ENCODE data around the gene SOX10.
"Not testable (repeated sequence)": the region's sequence is repeated elsewhere in the genome, so short reads cannot be mapped to it uniquely, and the experiment has no call there.

The SOX10 gene

DNA sequence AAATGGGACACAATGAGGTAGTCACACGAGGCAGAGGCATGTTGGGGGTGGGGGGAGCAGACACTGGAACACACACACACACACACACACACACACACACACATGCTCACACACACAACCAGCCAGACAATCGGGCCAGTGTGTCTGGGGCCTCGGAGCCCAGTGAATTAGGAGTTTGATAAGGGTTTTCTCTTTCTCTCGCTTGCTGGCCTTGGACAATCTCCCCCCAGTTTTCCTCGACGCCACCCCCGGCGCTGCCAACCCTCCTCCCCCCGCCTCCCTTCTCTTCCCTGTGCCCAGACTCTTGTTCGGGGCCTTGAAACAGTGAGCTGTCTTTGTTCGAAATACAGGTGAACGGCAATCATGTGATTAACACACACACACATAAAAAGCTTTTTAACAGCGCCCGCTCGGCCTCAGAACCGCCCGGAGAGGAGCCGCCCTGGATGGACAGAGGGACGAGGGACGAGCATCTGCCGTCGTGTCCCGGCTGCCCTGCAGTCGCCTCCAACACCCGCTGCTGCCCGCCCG is 1.5 kb upstream of the SOX10 start:
- DNase-seq: no peak

DNA sequence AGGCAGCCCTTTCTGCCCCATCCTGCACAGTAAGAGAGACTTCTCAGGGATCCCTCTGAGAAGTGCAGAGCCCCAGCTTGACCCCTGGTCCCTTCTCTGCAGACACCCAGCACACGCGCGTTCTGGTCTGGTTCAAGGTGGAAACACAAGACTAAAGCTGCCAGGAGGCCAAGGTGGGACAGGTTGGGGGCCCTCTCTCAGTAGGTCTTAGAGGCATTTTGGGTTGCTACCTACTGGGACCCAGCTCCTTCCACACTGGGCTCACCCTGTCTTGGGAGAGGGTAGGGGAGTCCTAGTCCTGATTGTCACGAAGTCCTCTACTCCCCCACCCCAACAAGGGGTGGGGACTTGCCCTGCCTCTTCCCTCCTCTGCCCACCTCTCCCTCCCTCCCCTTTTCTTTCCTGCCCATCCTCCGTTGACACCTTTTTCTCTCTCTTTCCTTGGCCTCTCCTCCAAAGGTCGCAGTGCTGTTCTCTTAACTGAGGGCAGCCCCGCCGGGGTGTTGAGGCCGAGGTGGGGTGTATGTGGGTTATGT is 763 bp upstream of the SOX10 start:
- DNase-seq: no peak

DNA sequence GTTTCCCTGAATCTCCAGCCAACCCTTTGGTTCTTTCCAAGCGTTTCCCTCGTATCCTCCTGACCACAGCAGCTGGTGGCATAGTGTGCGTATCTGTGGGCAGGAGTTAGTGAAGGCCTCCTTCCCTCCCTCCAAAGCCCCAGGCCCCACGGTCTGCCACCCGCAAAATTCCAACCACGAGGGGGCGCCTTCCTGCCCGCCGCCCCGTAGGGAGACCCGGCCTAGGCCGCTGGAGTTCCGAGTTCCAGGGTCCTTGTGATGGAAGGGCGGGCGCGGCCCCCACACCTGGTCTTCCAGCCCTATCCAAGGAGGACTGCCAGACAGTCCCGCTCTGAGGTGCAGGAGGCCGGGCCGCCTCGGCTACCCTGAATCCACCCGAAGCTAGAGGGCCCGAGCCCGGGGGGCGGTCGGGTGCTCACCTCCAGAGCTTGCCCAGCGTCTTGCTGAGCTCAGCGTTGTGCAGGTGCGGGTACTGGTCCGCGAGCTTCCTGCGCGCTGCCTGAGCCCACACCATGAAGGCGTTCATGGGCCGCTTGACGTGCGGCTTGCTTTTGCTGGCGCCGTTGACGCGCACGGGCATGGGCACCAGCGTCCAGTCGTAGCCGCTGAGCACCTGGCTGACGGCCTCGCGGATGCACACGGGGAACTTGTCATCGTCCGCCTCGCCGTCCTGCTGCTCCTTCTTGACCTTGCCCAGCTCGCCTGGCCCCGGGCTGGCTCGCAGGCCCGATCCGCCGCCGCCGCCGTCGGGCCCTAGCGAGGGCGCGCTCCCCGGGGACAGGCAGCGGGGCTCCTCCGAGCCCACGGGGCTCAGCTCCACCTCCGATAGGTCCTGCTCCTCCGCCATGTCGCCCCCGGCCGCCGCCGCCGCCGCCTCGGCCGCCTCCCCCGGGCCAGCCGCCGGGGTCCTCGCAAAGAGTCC is 1.2 kb downstream of the SOX10 start:
- no peak for DNase-seq

DNA sequence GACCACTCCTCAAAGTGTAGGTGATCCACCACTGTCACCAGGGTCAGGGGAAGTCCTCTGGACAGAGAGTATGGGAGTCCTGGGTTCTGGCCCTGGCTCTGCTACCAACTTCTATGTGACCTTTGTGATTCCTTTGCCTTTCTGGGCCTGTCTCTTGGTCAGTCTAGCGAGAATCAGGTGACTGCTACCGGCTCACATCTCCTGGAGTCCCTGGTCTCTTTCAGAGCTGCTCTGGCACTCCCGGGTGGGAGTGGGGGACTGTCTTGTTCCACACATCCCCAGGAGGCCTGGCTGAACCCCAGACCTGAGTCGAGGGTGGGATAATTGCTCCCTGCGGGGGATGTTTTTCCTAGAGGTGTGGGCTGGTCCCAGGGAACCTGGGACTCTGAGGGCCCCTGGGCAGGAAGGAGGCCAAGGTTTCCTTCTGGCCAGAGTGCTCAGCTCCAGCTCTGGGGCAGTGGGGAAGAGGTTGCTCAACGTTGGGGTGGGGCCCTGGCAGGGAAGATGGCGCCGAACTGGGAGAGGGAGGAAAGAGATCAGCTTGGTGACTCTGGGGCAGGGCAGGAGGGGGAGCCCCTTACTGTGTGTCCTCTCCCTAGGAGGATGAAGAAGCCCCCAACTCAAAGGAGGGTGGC is 2.1 kb downstream of the SOX10 start:
- no peak for DNase-seq

DNA sequence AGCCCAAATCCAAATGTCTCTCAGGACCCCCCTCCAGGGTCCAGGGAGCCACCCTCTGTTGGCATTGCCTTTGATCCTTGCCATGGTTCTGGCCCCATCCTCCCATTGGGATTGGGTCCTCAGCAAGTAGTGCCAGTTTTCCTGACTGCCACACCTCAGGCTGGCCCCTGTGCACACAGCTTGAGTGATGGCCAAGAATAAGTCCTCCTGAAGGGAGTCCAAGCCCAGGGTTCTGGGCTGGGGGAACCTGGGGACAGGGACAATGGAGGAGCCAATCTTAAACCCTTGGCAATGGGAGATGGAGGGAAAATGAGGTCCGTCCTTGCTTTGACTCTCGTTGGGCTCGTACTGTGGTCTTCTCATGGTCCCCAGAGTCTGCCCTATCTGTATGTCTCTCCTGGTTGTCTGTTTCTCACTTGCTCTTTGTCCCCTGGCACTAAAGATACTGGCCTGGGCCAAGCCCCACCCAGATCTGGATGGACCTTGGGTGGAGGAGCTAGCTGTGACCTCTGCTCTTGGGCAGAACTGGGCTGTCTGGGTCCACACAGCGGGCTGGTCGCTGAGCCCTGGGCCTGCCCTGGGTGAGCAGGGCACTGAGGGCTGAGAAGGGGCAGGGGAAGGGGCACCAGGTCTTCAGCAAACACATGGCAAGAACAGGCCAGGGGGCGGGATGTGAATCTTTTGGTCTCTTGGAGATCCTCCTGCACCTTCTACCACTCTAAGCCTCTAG is 2.9 kb downstream of the SOX10 start:
- DNase-seq: no peak

DNA sequence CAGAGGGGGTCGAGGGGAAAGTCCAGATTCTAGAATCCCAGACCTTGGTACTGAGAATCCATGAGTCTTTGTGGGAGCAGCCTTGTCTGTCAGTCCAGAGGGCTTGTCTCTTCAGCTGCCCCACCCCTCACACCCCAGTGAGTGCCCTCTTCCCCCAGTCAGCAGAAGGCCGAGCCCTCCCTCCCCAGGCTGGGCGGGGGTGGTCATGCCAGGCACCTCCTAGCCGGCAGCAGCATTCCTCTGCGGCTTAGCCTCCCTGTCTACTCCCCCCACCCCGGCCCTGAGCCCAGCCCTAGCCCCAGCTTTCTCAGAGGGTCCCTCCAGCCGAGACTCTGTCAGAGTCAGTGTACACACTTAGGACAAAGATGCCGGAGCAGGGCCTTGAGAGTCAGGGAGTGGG is 4.6 kb downstream of the SOX10 start:
- DNase-seq: no peak

DNA sequence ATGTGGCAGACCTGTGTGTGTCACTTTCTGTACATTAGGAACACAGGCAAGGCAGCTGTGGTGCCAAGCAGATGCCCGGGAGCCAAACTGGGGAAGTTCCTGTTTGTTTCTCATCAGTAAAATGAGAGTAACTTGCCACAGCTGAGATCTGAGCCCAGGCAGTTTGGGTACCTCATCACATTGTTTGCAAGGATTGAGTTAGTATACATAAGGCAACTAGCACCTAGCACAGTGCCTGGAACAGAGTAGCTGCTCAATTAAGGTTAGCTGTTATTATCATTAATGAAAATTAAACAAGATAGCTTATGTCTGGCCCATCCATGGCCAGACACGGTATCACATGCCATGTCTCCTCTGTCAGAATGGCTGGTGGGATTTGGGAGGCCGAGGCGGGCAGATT is 7.8 kb downstream of the SOX10 start:
- DNase-seq: no peak

DNA sequence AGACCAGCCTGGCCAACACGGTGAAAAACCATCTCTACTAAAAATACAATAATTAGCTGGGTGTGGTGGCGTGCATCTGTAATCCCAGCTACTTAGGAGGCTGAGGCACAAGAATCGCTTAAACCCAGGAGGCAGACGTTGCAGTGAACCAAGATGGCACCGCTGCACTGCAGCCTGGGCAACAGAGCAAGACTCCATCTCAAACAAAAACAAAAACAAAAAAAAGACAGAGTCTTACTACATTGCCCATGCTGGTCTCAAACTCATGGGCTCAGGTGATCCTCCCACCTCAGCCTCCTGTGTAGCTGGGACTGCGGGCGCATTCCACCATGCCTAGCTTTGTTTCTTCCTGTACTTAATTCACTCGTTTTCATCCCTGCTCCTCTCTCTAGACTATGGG is 8.3 kb downstream of the SOX10 start:
- DNase-seq: not testable (repeated sequence)

DNA sequence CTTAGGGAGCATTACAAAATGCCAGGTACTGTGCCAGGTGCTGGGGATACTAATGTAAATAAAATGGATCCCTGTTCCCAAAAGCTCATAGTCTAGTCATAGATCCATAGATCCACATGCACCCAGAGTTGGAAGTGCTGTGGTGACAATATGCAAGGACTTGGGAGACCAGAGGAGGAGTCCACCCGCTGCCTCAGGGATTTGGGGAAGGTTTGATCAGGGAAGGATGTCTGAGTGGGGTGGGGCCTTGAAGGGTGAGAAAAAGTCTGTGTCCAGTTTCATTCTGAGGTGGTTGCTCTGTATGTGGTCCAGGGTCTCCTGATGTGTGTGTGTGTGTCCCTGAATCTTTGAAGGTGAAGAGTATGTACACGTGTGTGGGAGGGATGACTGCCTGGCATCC is 9.2 kb downstream of the SOX10 start:
- no peak for DNase-seq

DNA sequence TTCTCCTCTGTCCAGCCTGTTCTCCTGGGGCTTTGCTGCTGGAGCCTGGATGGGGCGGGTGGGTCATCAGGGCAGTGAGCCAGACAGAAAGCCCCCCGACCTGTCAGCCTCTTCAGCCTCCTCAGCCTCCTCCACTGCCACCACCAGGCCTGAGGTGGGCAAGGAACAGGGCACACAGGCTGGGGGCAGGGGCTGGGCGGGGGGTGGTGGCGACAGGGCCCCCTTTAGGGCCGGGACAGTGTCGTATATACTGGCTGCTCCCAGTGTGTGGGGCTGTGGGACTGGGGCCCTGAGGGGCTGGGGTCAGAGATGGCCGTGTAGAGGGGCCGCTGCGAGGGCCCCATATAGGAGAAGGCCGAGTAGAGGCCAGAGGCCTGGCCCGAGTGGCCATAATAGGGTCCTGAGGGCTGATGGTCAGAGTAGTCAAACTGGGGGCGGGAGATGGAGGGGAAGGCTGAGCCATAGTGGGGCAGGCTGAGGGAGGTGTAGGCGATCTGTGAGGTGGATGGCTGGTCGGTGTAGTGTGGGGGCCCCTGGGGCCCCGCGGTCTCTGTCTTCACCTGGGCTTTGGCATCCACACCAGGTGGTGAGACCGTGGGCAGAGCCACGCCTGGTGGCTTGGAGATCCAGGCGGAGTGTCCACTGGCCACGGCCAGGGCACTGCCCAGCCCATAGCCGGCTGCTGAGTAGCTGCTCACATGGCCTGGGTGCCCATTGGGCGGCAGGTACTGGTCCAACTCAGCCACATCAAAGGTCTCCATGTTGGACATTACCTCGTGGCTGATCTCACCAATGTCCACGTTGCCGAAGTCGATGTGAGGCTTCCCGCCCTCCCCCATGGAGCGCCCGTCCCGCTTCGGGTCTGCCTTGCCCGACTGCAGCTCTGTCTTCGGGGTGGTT is 10.8 kb downstream of the SOX10 start:
- no peak for DNase-seq

DNA sequence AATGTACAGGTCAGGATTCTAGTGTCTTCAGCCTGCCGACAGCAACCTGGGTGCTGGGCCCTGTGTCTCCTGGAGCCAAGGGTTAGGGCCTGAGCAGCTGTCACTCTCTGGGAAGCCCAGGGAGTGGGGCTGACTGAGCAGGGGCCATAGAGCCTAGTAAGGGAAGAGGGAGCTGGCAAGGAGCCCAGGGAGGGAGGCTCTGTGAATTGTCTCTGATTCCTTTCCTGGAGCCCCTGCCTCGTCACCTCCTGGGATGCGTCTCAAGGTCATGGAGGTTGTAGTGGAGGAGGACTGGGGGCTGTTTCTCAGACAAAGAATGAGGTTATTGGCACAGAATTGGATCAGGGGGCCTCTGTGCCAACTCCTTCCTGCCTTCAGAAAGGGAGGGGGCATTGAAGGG is 11.8 kb downstream of the SOX10 start:
- DNase-seq: no peak

DNA sequence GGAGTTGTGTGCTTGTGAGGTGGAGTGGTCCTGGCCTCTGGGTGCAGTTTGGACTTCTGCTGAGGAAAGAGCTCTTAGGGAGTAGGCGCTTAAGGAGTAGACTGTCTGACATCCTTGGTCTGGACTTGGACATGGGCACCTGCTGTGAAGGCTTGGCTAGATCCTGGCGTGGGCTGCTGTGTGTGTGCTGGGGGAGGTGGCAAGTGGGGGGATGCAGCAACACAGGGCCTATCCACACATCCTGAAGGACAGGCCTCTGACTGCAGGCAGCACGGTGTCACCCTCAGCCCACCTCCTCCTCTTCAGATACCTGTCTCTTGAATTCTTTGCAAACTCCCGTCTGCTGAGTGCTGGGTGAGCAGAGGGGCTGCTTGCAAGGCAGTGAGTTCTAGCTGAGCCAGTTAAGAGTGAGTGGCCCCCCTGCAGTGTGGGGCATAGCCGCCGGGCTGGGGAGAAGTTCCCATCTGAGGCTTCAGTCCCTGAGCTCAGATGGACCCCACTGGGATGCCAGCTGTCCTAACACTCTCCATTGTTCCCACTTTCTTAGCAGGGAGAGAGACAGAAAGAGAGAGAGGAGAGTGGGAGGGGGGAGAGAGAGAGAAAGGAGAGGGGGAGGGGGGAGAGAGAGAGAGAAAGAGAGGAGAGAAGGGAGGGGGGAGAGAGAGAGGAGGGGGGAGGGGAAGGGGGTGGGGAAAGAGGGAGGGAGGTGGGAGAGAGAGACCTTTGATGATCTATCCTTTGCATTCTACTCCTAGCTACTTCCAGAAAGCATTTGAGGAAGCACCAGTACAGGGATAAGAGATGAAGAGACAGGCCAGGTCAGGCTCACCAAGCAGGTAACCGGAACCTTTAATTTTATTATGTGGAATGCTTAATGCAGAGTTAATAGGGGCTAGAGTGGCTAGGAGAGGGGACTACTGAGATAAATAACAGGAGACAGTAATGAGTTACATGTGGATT is 12.6 kb downstream of the SOX10 start:
- DNase-seq: no peak

DNA sequence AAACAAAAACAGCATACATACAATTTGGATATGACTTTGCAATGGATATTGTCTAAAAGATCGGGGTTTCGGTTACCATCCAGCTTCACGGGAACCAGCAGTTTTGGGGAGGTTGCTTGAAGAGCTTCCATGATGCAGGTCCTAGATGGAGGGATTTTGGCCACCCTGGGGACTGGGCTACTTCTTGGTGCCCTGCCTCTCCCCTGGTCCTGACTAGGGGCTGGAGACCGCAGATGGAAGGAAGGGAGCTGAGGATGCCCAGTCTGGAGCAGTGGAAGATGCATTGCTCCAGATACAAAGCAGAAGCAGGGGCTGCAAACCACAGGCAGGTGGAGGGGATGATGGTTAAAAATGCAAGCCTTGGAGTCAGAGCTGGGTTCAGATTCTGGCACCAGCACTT is 13.5 kb downstream of the SOX10 start:
- no peak for DNase-seq

DNA sequence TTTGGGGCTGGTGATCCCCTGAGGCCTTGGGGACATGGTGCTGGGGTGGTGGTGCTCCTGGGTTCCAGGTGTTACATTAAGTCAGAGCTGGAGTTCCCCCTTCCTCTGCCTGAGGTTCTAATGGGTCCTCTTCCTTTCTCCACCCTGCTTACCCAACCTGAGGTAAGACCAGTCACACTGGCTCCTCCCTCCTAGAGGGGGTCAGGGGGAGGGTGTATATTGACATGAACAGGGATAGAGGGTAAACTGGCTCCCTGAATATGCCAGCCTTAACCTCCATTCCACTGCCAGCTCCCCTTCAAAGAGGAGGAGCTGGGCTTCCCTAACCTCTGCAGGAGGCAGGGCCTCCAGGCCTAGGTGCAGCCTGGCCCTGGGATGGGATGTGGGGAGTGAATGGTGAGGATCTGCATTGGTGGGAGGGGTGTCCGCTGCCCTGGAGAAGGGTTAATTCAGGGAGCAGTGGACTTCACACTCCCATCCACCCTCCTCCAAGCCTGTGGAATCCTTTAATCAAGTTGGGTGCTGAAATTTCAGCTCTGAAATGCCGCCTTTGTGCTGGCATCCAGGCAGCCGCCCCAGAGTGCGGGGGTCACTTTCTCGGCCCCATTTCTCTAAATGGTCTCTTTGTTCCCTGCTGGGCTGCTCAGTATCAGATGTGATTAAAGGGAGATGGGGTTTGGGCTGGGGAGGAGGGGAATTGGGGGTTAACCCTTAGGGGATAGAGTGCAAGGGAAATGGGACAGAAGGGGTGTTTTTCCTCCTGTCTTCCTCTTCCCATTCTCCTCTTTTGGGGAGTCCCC is 15.7 kb downstream of the SOX10 start:
- DNase-seq: no peak

DNA sequence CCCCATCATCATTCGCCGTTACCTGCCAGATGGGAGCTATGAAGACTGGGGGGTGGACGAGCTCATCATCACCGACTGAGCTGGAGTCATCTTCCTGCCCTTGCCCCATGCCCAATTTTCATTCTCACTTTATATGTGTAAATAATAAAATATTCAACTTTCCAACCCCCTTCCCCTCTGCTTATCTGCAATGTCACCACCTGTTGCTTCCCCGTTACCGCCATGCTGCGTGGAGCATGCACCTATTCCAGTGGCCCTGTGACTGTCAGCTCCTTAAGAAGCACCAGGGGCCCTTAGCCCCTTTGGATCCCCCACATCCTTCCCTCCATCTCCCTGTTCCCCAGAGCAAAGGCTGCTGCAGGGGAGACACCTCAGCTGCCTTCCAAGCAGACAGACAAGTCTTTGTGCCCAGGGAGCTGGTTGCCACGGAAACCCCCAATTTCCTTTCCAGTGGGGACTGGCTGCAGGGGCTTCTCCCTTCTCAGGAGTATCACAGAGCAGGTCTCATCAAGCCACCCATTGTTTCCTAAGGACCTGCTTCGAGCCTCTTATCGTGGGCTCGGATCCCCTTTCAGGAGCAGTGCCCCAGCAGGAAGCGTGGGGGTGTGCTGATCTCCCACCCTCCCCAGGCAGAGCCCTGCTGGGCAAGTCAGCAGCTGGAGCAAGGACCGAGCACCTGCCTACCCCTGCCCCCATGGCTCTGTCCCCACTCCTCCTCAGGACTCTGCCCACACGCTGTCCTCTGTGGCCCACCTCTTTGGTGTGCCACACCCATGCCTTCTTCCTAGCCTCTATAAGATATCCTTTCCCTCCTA is 16.5 kb downstream of the SOX10 start:
- DNase-seq: no peak

DNA sequence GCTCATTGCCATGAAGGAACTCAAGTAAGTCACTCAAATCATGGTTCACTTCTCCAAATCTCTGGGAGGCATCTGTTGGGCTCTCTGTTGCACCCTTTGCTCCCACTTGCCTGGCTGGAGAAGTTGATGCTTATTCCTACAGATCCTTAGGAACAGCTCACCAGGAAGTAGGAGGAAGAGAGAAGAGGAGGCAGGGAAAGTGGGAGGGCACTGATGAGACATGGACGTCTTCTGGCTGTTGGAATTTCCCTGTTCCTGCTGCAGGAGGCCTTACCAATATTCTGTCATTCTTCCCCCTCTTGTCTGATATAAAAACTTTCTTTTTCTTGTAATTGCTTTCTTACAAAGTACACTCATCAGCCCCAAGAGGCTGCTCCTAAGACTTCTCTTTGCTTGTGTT is 17.2 kb downstream of the SOX10 start:
- no peak for DNase-seq

DNA sequence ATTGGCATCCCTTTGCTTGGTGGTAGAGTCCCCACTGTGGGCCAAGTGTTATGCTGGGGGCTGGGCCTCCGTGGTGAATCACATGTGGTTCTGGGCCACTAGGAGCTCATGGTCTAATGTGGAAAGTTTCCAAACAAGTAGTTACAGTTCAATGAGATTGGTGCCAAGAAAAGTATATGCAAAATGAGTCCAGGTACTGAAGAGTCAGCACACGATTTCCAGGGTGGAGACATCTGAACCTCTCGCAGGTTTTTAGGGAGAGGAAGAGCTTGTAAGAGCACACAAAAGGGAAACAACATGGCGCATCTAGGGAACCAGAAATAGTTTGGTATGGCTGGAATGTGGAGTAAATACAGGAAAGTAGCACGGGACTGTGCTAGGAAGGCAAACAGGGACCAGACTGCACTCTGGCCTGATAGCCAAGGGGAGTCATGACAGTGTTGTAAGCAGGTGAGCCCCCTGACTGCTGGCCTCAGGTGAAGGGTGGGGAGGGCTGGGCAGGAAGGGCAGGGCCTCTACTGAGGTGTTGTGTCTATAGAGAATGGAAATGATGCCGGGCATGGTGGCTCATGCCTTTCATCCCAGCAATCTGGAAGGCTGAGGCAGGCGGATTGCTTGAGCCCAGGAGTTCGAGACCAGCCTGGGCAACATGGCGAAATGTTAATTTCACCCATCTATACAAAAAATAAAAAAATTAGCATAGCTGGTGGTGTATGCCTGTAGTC is 18.3 kb downstream of the SOX10 start:
- no peak for DNase-seq

DNA sequence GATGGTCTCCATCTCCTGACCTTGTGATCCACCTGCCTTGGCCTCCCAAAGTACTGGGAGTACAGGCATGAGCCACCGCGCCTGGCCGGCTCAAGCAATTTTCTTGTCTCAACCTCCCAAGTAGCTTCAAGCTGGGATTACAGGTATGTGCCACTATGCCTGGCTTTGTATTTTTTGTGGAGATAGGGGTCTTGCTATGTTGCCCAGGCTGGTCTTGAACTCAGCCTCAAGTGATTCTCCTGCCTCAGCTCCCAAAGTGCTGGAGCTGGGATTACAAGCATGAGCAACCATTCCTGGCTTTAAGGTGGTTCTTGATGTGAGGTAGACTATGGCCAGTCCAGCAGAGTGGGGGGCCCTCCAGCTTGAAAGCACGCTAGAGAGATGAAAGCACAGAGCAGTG is 23.3 kb downstream of the SOX10 start:
- DNase-seq: no peak
